GM12878 (cell line): Measurements from ENCODE around the gene C1QTNF12. TPM values are rescaled to one million over a fixed set of nuclear protein-coding genes. Genes with fewer than 3 reads are reported as not detected.

Source experiments
- CHD1 ChIP-seq: IDR thresholded peaks from 2 replicates; pipeline ENCODE4 v1.6.1; 2012; ENCODE audit warnings: low read depth, low read length, improper control_type of control experiment
- LARP7 ChIP-seq: fragments of 450-650 bp; IDR thresholded peaks from 2 replicates; pipeline ENCODE4 v1.6.1; 2017; ENCODE audit warnings: mild to moderate bottlenecking
- NFYA ChIP-seq: IDR thresholded peaks from 2 replicates; pipeline ENCODE4 v1.6.1; 2011; ENCODE audit warnings: low read depth, mild to moderate bottlenecking, low read length, improper control_type of control experiment, borderline replicate concordance
- RAD21 ChIP-seq: IDR thresholded peaks from 2 replicates; pipeline ENCODE4 v1.6.1; 2011; ENCODE audit warnings: mild to moderate bottlenecking, low read depth, low read length, moderate library complexity; ENCODE audit not compliant: insufficient read depth
- RB1 ChIP-seq: fragments of 450-650 bp; formaldehyde crosslinking; IDR thresholded peaks from 2 replicates; pipeline ENCODE4 v1.6.1; 2017; ENCODE audit warnings: mild to moderate bottlenecking, borderline replicate concordance
- RELA ChIP-seq: fragments of 450-650 bp; IDR thresholded peaks from 2 replicates; pipeline ENCODE4 v1.8.0; 2014; ENCODE audit warnings: borderline replicate concordance; ENCODE audit not compliant: partially characterized antibody
- RFX5 ChIP-seq: IDR thresholded peaks from 2 replicates; pipeline ENCODE4 v1.6.1; 2011; ENCODE audit warnings: low read depth, low read length, improper control_type of control experiment
- SMC3 ChIP-seq: IDR thresholded peaks from 2 replicates; pipeline ENCODE4 v1.6.1; 2011; ENCODE audit warnings: low read length, improper control_type of control experiment, borderline replicate concordance
- SUZ12 ChIP-seq: fragments of 200-600 bp; sonication (generic); IDR thresholded peaks from one replicate; pipeline ENCODE4 v1.6.1; 2018; ENCODE audit warnings: antibody characterized with exemption, mild to moderate bottlenecking; ENCODE audit not compliant: unreplicated experiment
- YY1 ChIP-seq: IDR thresholded peaks from 2 replicates; pipeline ENCODE4 v1.6.1; 2011; ENCODE audit warnings: low read depth, mild to moderate bottlenecking, low read length
- ZNF24 ChIP-seq: fragments of 450-650 bp; IDR thresholded peaks from 2 replicates; pipeline ENCODE4 v1.6.1; 2017; ENCODE audit warnings: antibody characterized with exemption, mild to moderate bottlenecking
- ZNF274 ChIP-seq: IDR thresholded peaks from one replicate; pipeline ENCODE4 v1.8.0; 2011; ENCODE audit not compliant: insufficient read length, insufficient read depth
- polyA plus RNA-seq, 11 experiments: library from polyadenylated mRNA; depleted of rRNA in 4 of 11; unstranded in 6 of 11; stranded (reverse) in 5 of 11; fragments of >200 nt; fragmentation: Nextera tagmentation in 4 of 11; fragmentation: Illumina TruSeq in 1 of 11; extraction: Ambion mirVana in 4 of 11; extraction: Trizol in 1 of 11; gene quantifications; 1 replicate in 1 of 11; 2 replicates in 10 of 11; pipeline versions ENCODE4 v1.2.1 to v1.2.3, GENCODE V29; 2011 to 2016; ENCODE audit warnings: inconsistent platforms in 2 of 11, missing spikeins in 2 of 11, low read depth in 1 of 11
- total RNA-seq, 4 experiments: library from RNA; depleted of rRNA in 3 of 4; stranded (reverse); fragments of >200 nt in 3 of 4; fragmentation: Illumina TruSeq in 1 of 4; extraction: Trizol in 1 of 4; gene quantifications; 2 replicates each; pipeline versions ENCODE4 v1.2.1 to v1.2.3, GENCODE V29; 2013 to 2021
- TF ChIP-seq, protein P1 (sequence below): fragments of 450-650 bp; IDR thresholded peaks from 2 replicates; pipeline ENCODE4 v1.6.1; 2016; ENCODE audit warnings: mild to moderate bottlenecking, moderate library complexity, borderline replicate concordance
- TF ChIP-seq, protein P2 (sequence below), 3 experiments: IDR thresholded peaks in 2 of 3; conservative IDR thresholded peaks in 1 of 3; 2 replicates each; pipeline ENCODE4 v1.5.1; 2011; ENCODE audit warnings: low read depth in 3 of 3, low read length in 3 of 3, mild to moderate bottlenecking in 3 of 3, control low read depth in 2 of 3, moderate library complexity in 2 of 3, inconsistent platforms in 1 of 3, mixed read lengths in 1 of 3; ENCODE audit not compliant: control insufficient read depth in 2 of 3, insufficient read depth in 1 of 3; ENCODE audit errors: extremely low read depth in 1 of 3
- TF ChIP-seq, protein P3 (sequence below): fragments of 450-650 bp; IDR thresholded peaks from 2 replicates; pipeline ENCODE4 v1.6.1; 2017; ENCODE audit warnings: borderline replicate concordance
- TF ChIP-seq, protein P4 (sequence below): fragments of 450-650 bp; IDR thresholded peaks from 2 replicates; pipeline ENCODE4 v1.6.1; 2017; ENCODE audit warnings: low read depth, mild to moderate bottlenecking, moderate library complexity
- TF ChIP-seq, protein P5 (sequence below): IDR thresholded peaks from 2 replicates; pipeline ENCODE4 v1.6.1; 2011; ENCODE audit warnings: low read depth, low read length, improper control_type of control experiment, borderline replicate concordance

The C1QTNF12 gene
- total and polyA plus RNA-seq, 10 of the 15 experiments (the other 5 are each of a cell fraction or from before 2014, with no cell fraction given) = 0.17 to 1.0 (median 0.31) TPM; not detected in 5

DNA sequence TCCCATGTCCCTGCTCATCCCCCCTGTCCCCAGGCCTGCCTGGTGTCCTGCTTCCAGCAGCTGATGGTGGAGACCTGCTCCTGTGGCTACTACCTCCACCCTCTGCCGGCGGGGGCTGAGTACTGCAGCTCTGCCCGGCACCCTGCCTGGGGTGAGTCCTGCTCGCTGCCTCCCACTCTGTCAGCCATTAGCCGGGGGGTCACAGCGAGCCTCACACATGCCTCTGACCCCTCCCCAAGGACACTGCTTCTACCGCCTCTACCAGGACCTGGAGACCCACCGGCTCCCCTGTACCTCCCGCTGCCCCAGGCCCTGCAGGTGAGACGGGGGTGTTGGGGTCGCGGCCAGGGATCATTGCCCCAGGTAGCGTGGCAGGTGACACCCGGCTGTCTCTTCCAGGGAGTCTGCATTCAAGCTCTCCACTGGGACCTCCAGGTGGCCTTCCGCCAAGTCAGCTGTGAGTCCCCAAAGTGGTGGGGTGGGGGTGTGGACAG is 43.8 kb upstream of the C1QTNF12 start (continued):
- TF ChIP-seq RAD21 = peak; percentile 38; the same call in 1 of the 2 replicates
- TF ChIP-seq, protein P1, sequence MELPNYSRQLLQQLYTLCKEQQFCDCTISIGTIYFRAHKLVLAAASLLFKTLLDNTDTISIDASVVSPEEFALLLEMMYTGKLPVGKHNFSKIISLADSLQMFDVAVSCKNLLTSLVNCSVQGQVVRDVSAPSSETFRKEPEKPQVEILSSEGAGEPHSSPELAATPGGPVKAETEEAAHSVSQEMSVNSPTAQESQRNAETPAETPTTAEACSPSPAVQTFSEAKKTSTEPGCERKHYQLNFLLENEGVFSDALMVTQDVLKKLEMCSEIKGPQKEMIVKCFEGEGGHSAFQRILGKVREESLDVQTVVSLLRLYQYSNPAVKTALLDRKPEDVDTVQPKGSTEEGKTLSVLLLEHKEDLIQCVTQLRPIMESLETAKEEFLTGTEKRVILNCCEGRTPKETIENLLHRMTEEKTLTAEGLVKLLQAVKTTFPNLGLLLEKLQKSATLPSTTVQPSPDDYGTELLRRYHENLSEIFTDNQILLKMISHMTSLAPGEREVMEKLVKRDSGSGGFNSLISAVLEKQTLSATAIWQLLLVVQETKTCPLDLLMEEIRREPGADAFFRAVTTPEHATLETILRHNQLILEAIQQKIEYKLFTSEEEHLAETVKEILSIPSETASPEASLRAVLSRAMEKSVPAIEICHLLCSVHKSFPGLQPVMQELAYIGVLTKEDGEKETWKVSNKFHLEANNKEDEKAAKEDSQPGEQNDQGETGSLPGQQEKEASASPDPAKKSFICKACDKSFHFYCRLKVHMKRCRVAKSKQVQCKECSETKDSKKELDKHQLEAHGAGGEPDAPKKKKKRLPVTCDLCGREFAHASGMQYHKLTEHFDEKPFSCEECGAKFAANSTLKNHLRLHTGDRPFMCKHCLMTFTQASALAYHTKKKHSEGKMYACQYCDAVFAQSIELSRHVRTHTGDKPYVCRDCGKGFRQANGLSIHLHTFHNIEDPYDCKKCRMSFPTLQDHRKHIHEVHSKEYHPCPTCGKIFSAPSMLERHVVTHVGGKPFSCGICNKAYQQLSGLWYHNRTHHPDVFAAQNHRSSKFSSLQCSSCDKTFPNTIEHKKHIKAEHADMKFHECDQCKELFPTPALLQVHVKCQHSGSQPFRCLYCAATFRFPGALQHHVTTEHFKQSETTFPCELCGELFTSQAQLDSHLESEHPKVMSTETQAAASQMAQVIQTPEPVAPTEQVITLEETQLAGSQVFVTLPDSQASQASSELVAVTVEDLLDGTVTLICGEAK = no peak
- TF ChIP-seq SUZ12 = no peak
- TF ChIP-seq SMC3 = peak; percentile 54; the same call in 1 of the 2 replicates
- TF ChIP-seq CHD1 = no peak
- TF ChIP-seq, protein P2, sequence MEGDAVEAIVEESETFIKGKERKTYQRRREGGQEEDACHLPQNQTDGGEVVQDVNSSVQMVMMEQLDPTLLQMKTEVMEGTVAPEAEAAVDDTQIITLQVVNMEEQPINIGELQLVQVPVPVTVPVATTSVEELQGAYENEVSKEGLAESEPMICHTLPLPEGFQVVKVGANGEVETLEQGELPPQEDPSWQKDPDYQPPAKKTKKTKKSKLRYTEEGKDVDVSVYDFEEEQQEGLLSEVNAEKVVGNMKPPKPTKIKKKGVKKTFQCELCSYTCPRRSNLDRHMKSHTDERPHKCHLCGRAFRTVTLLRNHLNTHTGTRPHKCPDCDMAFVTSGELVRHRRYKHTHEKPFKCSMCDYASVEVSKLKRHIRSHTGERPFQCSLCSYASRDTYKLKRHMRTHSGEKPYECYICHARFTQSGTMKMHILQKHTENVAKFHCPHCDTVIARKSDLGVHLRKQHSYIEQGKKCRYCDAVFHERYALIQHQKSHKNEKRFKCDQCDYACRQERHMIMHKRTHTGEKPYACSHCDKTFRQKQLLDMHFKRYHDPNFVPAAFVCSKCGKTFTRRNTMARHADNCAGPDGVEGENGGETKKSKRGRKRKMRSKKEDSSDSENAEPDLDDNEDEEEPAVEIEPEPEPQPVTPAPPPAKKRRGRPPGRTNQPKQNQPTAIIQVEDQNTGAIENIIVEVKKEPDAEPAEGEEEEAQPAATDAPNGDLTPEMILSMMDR (IDR thresholded peaks at IDR 0.05 in 2 of 3, conservative IDR thresholded peaks at IDR 0.05 in 1 of 3; ENCODE audit: control insufficient read depth in 2 of 3, extremely low read depth in 1 of 3, insufficient read depth in 1 of 3, low read depth in 3 of 3, low read length in 3 of 3) = peak; percentile 59 to 78 (median 68)
- TF ChIP-seq, protein P3, sequence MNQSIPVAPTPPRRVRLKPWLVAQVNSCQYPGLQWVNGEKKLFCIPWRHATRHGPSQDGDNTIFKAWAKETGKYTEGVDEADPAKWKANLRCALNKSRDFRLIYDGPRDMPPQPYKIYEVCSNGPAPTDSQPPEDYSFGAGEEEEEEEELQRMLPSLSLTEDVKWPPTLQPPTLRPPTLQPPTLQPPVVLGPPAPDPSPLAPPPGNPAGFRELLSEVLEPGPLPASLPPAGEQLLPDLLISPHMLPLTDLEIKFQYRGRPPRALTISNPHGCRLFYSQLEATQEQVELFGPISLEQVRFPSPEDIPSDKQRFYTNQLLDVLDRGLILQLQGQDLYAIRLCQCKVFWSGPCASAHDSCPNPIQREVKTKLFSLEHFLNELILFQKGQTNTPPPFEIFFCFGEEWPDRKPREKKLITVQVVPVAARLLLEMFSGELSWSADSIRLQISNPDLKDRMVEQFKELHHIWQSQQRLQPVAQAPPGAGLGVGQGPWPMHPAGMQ = no peak
- no peak for TF ChIP-seq RB1
- 0 out of 2 replicates have a peak, but pooled peaks have one; percentile 31 for TF ChIP-seq YY1
- 0 out of 2 replicates have a peak, but pooled peaks have one; percentile 31 for TF ChIP-seq LARP7
- TF ChIP-seq, protein P4, sequence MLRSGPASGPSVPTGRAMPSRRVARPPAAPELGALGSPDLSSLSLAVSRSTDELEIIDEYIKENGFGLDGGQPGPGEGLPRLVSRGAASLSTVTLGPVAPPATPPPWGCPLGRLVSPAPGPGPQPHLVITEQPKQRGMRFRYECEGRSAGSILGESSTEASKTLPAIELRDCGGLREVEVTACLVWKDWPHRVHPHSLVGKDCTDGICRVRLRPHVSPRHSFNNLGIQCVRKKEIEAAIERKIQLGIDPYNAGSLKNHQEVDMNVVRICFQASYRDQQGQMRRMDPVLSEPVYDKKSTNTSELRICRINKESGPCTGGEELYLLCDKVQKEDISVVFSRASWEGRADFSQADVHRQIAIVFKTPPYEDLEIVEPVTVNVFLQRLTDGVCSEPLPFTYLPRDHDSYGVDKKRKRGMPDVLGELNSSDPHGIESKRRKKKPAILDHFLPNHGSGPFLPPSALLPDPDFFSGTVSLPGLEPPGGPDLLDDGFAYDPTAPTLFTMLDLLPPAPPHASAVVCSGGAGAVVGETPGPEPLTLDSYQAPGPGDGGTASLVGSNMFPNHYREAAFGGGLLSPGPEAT = no peak
- TF ChIP-seq NFYA = no peak
- no peak for TF ChIP-seq RELA
- TF ChIP-seq RFX5 = no peak
- TF ChIP-seq, protein P5, sequence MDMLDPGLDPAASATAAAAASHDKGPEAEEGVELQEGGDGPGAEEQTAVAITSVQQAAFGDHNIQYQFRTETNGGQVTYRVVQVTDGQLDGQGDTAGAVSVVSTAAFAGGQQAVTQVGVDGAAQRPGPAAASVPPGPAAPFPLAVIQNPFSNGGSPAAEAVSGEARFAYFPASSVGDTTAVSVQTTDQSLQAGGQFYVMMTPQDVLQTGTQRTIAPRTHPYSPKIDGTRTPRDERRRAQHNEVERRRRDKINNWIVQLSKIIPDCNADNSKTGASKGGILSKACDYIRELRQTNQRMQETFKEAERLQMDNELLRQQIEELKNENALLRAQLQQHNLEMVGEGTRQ = no peak
- TF ChIP-seq ZNF24 = no peak
- TF ChIP-seq ZNF274 = no peak
